GM12892 (cell line): ENCODE results near the gene UGT8.
A peak's percentile ranks its signal among the peaks of the same experiment; 100 is the strongest.

Source experiments
- DNase-seq: peaks from one replicate; pipeline ENCODE4 v3.0.0; 2011; ENCODE audit not compliant: insufficient read length
- FAIRE-seq: peaks from 2 replicates; lab custom pipeline; 2011; peaks lifted over from hg19 to GRCh38; lab: Jason Lieb, UNC
- POLR2A ChIP-seq: IDR thresholded peaks from 2 replicates; pipeline ENCODE4 v1.6.1; 2011; ENCODE audit warnings: low read depth, low read length, control low read depth
- POLR2AphosphoS5 ChIP-seq: IDR thresholded peaks from 2 replicates; pipeline ENCODE4 v1.6.1; 2011; ENCODE audit warnings: low read depth, low read length, control low read depth
- TAF1 ChIP-seq: IDR thresholded peaks from 2 replicates; pipeline ENCODE4 v1.6.1; 2011; ENCODE audit warnings: low read depth, mild to moderate bottlenecking, control low read depth, low read length, borderline replicate concordance

The UGT8 gene

DNA sequence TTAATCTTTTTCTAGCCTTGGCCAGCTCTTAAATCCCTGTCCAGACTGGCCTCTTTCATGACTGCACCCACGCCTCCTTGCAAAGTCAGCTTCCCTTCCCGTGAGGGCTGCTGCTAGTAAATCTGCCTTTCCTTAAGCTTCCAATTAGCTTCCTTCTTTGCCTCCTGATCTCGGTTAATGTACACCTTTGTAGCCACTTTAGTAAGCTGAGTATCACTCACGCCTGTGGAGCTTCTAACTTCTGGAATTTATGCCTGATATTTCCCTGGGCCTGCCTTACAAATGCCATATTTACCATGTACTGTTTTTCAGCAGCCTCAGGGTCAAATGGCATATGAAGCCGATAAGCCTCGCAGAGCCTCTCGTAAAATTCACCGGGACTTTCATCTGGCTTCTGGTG is 5.1 kb upstream of the UGT8 start:
- no peak for DNase-seq
- no peak for TF ChIP-seq POLR2AphosphoS5
- no peak for TF ChIP-seq TAF1
- TF ChIP-seq POLR2A: no peak
- no peak for FAIRE-seq

DNA sequence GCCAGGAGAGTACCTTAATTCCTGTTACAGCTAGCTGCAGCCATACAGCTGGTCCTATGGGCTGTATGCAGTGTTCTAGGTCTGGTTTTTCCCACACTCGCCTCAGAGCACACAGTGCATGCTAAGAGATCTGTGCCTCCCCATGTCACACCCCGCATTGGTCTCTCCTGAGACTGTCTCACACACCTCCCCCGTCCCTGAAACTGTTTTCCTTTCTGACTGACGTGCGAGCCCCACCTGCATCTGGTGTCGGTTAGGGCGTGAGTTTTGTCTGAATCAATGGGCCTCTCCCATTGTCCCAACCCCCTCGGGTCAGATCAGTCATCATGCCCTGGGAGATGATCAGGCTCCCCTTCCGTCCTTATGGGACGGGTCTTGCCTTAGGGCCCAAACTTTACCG is 3.4 kb upstream of the UGT8 start:
- no peak for FAIRE-seq
- TF ChIP-seq POLR2A (no peak), TAF1 (no peak), POLR2AphosphoS5 (no peak)
- DNase-seq: no peak

DNA sequence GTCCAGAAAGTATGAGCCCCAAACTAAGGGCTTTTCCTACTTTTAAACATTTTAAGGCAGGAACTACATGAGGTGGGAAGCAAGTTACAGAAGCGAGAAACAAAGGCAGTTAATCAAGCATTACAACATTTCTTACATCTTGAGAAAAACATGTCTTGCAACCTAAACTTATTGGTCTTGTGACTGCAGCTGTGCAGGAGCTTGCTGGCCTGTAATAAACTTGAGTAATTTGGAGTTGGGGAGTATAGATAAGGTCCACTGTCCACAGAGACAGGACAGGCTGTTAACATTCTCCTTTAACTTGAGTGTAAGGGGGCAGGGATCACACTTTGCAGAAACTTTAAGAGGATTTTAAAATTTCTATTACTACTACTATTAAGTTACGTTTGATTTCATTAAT is 2.7 kb upstream of the UGT8 start:
- no peak for TF ChIP-seq POLR2AphosphoS5
- TF ChIP-seq POLR2A: no peak
- TF ChIP-seq TAF1: no peak
- no peak for FAIRE-seq
- DNase-seq: no peak

DNA sequence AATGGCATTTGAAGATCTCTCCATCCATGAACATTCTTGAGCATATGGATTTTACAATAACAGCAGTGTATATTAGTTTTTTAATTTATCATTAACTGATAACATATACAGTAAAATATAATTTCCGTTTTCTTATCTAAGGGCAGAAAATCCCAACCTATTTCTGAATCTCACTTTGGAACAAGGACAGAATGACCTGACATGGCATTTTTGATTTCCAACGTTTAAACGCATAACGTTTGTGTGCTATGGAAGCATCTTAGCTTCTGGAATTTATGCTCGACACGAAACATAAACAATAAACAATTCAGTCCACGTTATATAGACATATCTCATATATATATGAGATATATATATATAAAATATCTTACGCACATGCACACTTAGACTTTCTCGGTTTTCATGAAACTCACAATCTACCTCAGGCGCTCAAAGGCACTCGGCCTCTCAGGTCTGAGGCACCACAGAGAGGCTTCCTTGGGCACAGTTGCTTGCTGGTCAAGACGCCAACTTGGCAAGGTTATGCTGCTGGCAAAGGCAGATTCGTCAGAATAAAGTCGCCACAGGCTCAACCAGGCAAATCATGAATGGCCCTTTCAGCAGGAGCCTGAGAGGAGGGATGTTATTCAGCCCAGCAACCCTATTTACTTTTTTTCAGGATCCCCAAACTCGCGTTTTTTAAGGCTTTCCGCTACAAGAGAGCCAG is 1.0 kb upstream of the UGT8 start:
- DNase-seq (no peak), FAIRE-seq (no peak)
- TF ChIP-seq POLR2AphosphoS5 (no peak), POLR2A (no peak), TAF1 (no peak)

DNA sequence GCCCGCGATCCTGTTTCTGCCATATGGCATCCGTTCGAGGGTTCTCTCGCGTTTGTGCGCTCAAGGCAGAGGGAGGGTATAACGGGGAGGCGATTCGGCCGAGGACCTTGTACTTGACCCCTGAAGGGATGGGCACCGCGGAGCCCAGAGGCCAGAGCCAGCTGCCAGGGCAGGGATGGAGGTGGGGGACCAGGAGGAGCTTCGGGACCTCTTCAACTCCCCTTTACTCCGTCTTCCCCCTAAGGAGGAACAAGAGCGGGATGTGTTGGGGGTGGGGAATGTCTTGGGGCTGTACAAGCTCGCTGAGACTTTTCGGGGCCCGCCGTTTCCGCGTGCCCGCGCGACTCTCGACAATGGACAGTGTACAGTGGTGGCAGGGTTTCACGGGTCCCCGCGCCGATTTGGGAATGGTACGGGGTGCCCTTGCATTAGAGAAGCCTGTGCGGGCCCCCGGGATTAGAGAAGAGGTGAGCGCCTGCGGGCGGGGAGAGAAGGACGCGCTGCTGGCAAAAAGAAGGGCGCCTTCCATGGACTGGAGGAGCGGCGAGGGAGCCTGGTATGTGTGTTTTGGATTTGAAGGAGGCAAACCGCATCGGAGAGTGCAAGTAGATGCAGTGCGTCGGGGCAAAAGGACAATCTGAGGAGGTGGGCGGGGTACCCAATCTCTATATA is 760 bp downstream of the UGT8 start:
- TF ChIP-seq POLR2AphosphoS5: no peak
- TF ChIP-seq POLR2A: no peak
- no peak for TF ChIP-seq TAF1
- DNase-seq (no peak), FAIRE-seq (no peak)

DNA sequence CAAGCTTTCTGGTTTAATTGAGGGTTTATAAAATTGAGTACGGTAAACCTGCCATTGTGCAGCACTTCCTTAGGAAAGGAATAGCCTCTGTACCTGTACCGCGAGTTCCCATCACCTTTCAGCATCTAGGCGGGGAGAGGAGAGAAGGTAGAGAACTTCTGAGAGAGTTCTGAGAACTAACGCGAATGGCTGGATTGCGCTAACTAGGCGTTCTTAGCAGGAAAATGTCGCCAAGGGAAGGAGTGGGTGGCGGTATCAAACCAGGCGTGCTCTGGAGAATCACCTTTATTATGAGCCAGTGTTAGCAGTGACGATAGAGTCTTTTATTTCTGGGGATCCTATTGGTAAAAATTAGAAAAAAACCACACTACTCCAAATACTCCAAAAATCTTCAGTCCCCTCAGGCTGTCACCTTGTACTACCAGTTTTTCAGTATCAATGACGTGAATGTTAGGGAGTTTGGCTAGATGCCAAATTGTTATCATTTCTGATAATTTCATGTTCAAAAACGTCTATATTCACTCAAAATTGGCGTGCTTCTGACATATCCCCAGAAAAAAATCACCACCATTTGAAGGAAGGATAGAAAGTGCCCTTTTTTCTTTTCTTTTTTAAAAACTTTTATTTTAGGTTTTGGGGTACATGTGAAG is 1.4 kb downstream of the UGT8 start:
- no peak for DNase-seq
- peak; percentile 50 for FAIRE-seq
- TF ChIP-seq POLR2A (no peak), TAF1 (no peak), POLR2AphosphoS5 (no peak)

DNA sequence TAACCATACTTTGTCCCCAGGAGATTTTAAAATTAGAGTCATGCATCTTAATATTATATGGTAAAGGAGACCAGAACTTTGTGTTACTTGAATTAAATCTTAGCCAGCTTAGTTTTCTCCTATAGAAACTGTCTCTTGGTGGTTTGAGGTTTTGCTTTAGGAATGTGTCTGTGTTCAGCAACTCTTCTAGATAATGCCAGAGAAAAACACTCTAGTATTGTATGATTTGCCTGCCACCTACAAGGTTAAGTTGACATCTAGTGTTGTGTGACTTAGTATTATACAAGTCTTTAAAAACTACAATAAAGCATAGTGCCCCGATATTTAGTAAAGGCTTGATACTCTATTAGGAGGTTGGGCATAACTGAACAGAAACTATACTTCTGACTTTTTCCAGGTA is 2.1 kb downstream of the UGT8 start:
- TF ChIP-seq TAF1 (no peak), POLR2AphosphoS5 (no peak), POLR2A (no peak)
- no peak for FAIRE-seq
- DNase-seq: no peak

DNA sequence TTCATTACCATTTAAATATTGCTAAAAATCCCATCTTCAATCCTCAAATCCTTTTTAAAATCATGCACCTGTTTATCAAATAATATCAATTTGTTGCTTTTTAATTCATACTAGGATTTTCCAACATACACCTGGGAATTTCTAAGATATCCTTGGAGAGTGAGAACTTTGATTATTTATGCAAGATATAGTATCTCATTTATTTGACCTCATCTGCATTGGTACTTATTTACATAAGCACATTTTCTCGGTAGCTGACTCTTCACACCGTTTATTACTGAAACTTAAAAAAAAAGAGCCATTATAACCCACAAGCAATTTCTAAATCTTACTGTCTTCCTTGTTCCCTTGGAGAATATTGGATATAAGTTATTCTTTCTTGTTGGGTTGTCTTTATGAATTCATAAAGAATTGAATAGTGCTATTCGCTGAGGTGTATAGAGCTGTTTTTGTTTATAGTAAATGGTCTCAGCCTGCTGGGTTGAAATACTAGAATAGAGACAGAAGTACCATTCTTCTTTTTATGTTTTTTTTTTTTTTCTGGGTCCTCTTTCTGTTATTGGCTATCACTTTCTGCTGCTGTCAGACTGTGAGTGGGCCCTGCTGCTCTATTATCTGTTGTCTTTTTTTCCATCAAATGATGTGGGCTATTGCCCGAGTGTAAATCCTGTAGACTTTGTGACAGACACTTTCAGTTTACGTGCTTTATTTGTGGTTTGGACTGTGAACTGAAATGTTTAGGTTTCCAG is 2.9 kb downstream of the UGT8 start:
- TF ChIP-seq POLR2A (no peak), POLR2AphosphoS5 (no peak), TAF1 (no peak)
- DNase-seq (no peak), FAIRE-seq (peak; percentile 74)

DNA sequence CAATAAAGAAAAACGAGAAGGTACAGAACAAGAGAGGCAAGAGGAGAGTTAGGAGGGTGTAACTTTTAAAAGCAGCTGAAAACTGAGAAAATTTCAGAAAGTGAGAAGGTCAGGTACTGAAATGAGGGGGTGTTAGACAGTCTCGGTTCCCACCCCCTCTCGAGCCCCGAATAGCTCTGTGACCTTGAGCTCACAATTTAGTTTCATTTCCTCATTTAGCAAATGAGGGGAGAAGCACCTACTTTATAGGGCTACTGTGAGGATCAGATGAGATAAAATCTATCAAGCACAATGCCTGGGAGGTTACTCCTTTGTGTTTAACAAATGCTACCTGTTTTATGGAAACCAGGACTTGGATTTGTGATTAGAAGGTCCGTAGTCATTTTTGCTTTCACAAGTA is 4.9 kb downstream of the UGT8 start:
- FAIRE-seq (peak; percentile 90), DNase-seq (peak; percentile 27)
- no peak for TF ChIP-seq TAF1
- TF ChIP-seq POLR2A: no peak
- no peak for TF ChIP-seq POLR2AphosphoS5

DNA sequence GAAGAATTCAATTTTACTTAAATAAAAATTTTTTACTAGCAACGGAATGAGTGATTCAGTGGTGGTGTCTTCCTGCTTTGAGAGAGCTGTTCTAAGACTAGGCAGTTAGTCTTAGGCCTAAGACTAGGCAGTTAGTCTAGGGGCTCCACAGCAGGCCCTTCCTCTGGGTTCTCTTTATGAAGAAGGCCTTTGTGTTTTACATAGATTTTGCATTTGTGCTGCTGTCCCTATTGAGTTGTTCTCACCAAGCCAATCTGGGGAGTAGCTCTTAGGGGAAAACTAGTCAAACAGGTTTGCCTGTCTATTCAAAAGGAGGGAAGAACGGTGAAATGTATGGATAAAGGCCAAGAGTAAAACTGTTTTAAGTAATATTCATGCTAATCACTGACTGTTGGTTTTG is 7.6 kb downstream of the UGT8 start:
- no peak for TF ChIP-seq POLR2A
- no peak for TF ChIP-seq POLR2AphosphoS5
- no peak for TF ChIP-seq TAF1
- DNase-seq: no peak
- FAIRE-seq: no peak

DNA sequence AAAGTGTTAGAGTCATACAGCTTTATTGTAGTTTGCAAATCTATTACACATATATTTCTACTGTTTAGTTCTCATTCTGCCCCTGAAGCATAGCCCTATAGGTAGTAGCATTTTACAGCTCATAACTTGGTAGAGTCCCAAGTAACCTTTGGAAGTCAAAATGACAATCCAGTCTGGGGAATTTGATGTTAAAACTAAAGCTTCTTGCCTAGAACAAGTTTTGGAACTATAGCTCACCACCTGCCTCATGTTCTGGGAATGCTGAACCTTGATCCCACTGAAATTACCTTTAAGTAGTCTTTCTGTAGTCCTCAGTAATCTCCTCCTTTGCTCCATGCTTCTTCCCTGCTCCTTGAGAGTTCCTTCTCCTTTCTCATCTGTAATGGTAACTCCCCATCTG is 8.4 kb downstream of the UGT8 start:
- DNase-seq: no peak
- no peak for TF ChIP-seq POLR2AphosphoS5
- no peak for TF ChIP-seq POLR2A
- TF ChIP-seq TAF1: no peak
- no peak for FAIRE-seq
